Neural cell (in vitro differentiated cells): ENCODE measurements around the gene SLC10A2. TPM values are rescaled to one million over a fixed set of nuclear protein-coding genes. Genes with fewer than 3 reads are reported as not detected.

Experiments used
- H2AFZ ChIP-seq: fragments of 200-600, 300-800 bp; sonication (generic), shearing (Covaris generic); 2 replicates; pipeline ENCODE4 v1.6.0; 2014; ENCODE audit warnings: low read depth, mild to moderate bottlenecking, antibody characterized with exemption, low read length, moderate library complexity
- H3F3A ChIP-seq: fragments of 200-600 bp; shearing (Covaris generic); 2 replicates; pipeline ENCODE4 v1.6.1; 2016; ENCODE audit warnings: mild to moderate bottlenecking, moderate library complexity, mixed read lengths, antibody characterized with exemption, low read length; ENCODE audit not compliant: insufficient read depth, poor library complexity, severe bottlenecking
- H3K27ac ChIP-seq: fragments of 200-600, 300-800 bp; sonication (generic), shearing (Covaris generic); 2 replicates; pipeline ENCODE4 v1.5.1; 2014; ENCODE audit warnings: mild to moderate bottlenecking, low read length, moderate library complexity
- H3K27me3 ChIP-seq: fragments of 300-800, 200-600 bp; sonication (generic), shearing (Covaris generic); 2 replicates; pipeline ENCODE4 v1.6.0; 2014; ENCODE audit warnings: mild to moderate bottlenecking, low read depth, low read length, moderate library complexity; ENCODE audit not compliant: insufficient read depth
- H3K36me3 ChIP-seq: fragments of 300-800, 200-600 bp; sonication (generic), shearing (Covaris generic); 2 replicates; pipeline ENCODE4 v1.5.1; 2014; ENCODE audit warnings: mild to moderate bottlenecking, antibody characterized with exemption, low read length, moderate library complexity; ENCODE audit not compliant: insufficient read depth
- H3K4me2 ChIP-seq: fragments of 300-800, 200-600 bp; sonication (generic), shearing (Covaris generic); 2 replicates; pipeline ENCODE4 v1.6.0; 2014; ENCODE audit warnings: mild to moderate bottlenecking, low read length
- H3K4me3 ChIP-seq: fragments of 300-800, 200-600 bp; sonication (generic), shearing (Covaris generic); 2 replicates; pipeline ENCODE4 v1.5.1; 2014; ENCODE audit warnings: mild to moderate bottlenecking, low read length, moderate library complexity
- H3K79me2 ChIP-seq: fragments of 200-600 bp; shearing (Covaris generic); replicated peaks from 2 replicates; pipeline ENCODE4 v1.6.0; 2014; ENCODE audit warnings: mild to moderate bottlenecking, low read length, moderate library complexity; ENCODE audit not compliant: insufficient read depth
- H3K9ac ChIP-seq: fragments of 300-800, 200-600 bp; sonication (generic), shearing (Covaris generic); 2 replicates; pipeline ENCODE4 v1.6.1; 2016; ENCODE audit warnings: mild to moderate bottlenecking, low read length, mixed read lengths
- H3K9me2 ChIP-seq: fragments of 200-600 bp; shearing (Covaris generic); 2 replicates; pipeline ENCODE4 v1.6.1; 2016; ENCODE audit warnings: mild to moderate bottlenecking, low read length, mixed read lengths; ENCODE audit not compliant: insufficient read depth
- H3K9me3 ChIP-seq: fragments of 200-600, 300-800 bp; sonication (generic), shearing (Covaris generic); 2 replicates; pipeline ENCODE4 v1.6.1; 2016; ENCODE audit warnings: mild to moderate bottlenecking, mixed run types, low read length, moderate library complexity, mixed read lengths
- H4K20me1 ChIP-seq: fragments of 200-600 bp; shearing (Covaris generic); 2 replicates; pipeline ENCODE4 v1.6.1; 2016; ENCODE audit warnings: mild to moderate bottlenecking, mixed run types; ENCODE audit not compliant: insufficient read depth
- EP300 ChIP-seq: fragments of 450-650 bp; conservative IDR thresholded peaks from 2 replicates; pipeline ENCODE4 v1.6.1; 2014; ENCODE audit warnings: antibody characterized with exemption, mild to moderate bottlenecking, moderate library complexity; ENCODE audit not compliant: poor library complexity, severe bottlenecking
- EZH2 ChIP-seq: fragments of 200-600, 300-800 bp; shearing (Covaris generic), sonication (generic); IDR thresholded peaks from 2 replicates; pipeline ENCODE4 v1.6.1; 2014; ENCODE audit warnings: antibody characterized with exemption, low read length, borderline replicate concordance, mild to moderate bottlenecking; ENCODE audit not compliant: insufficient read depth, poor library complexity, severe bottlenecking
- MXI1 ChIP-seq: fragments of 450-650 bp; conservative IDR thresholded peaks from 2 replicates; pipeline ENCODE4 v1.6.1; 2014; ENCODE audit warnings: antibody characterized with exemption, mild to moderate bottlenecking; ENCODE audit not compliant: poor library complexity, severe bottlenecking
- POLR2AphosphoS5 ChIP-seq: IDR thresholded peaks from 2 replicates; pipeline ENCODE4 v1.6.1; 2012
- RAD21 ChIP-seq: fragments of 450-650 bp; conservative IDR thresholded peaks from 2 replicates; pipeline ENCODE4 v1.6.1; 2014; ENCODE audit warnings: antibody characterized with exemption, mild to moderate bottlenecking, moderate library complexity
- SMC3 ChIP-seq: fragments of 450-650 bp; conservative IDR thresholded peaks from 2 replicates; pipeline ENCODE4 v1.6.1; 2014; ENCODE audit warnings: antibody characterized with exemption, mild to moderate bottlenecking, moderate library complexity; ENCODE audit not compliant: poor library complexity
- TAF1 ChIP-seq: IDR thresholded peaks from 2 replicates; pipeline ENCODE4 v1.6.1; 2012; ENCODE audit warnings: low read depth
- polyA plus RNA-seq: library from polyadenylated mRNA; depleted of rRNA; stranded (reverse); fragments of >200 nt; gene quantifications from 2 replicates; pipeline ENCODE4 v1.2.3, GENCODE V29; 2014
- TF ChIP-seq, protein P1 (sequence below): IDR thresholded peaks from 2 replicates; pipeline ENCODE4 v1.6.1; 2012; ENCODE audit warnings: borderline replicate concordance
- TF ChIP-seq, protein P2 (sequence below): fragments of 450-650 bp; IDR thresholded peaks from 2 replicates; pipeline ENCODE4 v1.5.1; 2014; ENCODE audit warnings: antibody characterized with exemption, mild to moderate bottlenecking, moderate library complexity; ENCODE audit not compliant: poor library complexity, severe bottlenecking

The SLC10A2 gene
- polyA plus RNA-seq, 1 donor from 2014 or later: not detected

DNA sequence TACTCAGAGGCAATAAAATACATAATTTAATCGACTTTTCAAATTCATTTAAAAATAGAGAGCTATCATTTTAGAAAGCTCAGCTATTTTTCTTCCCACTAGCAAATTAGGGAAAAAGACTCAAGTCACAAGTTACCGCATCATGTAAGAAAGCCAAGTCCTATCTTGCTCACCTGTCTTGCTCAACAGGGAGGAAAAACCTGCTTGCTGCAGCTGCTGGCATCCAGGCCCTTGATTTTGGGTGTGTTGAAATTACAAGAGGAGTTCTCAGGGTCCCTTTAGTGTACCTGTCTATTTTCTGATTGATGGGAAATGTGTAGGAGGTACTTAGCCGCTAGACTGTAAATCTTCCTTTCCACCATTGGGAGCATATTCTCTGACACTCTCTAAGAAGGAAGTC lies 22.2 kb downstream of the SLC10A2 start:
- Histone ChIP-seq H3K79me2 (no peaks in the 10 kb centered on the region), H3K9ac (no peak overlapping the region), H3K4me2 (no peak overlapping the region), H3K4me3 (no peak overlapping the region), H3K9me3 (no peaks in the 10 kb centered on the region), H4K20me1 (no peaks in the 10 kb centered on the region), H3K9me2 (no peaks in the 10 kb centered on the region), H2AFZ (no peak overlapping the region), H3F3A (no peaks in the 10 kb centered on the region), H3K36me3 (no peaks in the 10 kb centered on the region), H3K27ac (no peak overlapping the region), H3K27me3 (no peaks in the 10 kb centered on the region)
- TF ChIP-seq EP300: no peak
- TF ChIP-seq, protein P1, sequence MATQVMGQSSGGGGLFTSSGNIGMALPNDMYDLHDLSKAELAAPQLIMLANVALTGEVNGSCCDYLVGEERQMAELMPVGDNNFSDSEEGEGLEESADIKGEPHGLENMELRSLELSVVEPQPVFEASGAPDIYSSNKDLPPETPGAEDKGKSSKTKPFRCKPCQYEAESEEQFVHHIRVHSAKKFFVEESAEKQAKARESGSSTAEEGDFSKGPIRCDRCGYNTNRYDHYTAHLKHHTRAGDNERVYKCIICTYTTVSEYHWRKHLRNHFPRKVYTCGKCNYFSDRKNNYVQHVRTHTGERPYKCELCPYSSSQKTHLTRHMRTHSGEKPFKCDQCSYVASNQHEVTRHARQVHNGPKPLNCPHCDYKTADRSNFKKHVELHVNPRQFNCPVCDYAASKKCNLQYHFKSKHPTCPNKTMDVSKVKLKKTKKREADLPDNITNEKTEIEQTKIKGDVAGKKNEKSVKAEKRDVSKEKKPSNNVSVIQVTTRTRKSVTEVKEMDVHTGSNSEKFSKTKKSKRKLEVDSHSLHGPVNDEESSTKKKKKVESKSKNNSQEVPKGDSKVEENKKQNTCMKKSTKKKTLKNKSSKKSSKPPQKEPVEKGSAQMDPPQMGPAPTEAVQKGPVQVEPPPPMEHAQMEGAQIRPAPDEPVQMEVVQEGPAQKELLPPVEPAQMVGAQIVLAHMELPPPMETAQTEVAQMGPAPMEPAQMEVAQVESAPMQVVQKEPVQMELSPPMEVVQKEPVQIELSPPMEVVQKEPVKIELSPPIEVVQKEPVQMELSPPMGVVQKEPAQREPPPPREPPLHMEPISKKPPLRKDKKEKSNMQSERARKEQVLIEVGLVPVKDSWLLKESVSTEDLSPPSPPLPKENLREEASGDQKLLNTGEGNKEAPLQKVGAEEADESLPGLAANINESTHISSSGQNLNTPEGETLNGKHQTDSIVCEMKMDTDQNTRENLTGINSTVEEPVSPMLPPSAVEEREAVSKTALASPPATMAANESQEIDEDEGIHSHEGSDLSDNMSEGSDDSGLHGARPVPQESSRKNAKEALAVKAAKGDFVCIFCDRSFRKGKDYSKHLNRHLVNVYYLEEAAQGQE: no peak
- no peak for TF ChIP-seq TAF1
- no peak for TF ChIP-seq MXI1
- no peak for TF ChIP-seq SMC3
- TF ChIP-seq EZH2: no peak
- no peak for TF ChIP-seq RAD21
- no peak for TF ChIP-seq POLR2AphosphoS5
- TF ChIP-seq, protein P2, sequence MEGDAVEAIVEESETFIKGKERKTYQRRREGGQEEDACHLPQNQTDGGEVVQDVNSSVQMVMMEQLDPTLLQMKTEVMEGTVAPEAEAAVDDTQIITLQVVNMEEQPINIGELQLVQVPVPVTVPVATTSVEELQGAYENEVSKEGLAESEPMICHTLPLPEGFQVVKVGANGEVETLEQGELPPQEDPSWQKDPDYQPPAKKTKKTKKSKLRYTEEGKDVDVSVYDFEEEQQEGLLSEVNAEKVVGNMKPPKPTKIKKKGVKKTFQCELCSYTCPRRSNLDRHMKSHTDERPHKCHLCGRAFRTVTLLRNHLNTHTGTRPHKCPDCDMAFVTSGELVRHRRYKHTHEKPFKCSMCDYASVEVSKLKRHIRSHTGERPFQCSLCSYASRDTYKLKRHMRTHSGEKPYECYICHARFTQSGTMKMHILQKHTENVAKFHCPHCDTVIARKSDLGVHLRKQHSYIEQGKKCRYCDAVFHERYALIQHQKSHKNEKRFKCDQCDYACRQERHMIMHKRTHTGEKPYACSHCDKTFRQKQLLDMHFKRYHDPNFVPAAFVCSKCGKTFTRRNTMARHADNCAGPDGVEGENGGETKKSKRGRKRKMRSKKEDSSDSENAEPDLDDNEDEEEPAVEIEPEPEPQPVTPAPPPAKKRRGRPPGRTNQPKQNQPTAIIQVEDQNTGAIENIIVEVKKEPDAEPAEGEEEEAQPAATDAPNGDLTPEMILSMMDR: no peak

DNA sequence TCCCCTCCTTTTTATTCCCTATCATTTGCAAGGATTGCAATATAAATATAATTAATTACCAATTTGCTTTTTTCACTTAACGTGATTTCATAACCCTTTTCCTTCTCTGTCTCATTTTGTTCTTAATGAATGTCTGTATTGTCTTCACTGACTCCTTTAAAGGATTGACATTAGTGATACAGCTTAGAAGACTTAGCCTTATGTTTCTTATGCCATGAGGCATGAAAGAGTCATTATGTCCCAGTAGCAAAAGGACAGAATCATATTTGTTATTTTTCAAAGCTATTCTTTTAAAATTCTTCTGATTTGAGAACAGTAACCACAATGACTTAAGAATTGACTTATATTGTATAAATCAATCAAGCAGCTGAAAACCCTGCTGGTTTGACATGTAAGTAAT lies 26.2 kb downstream of the SLC10A2 start:
- no peaks in the 10 kb centered on the region for H3K9me3 ChIP-seq
- no peaks in the 10 kb centered on the region for H3K27me3 ChIP-seq
- H3K9ac ChIP-seq: no peak overlapping the region
- H2AFZ ChIP-seq: no peak overlapping the region
- no peaks in the 10 kb centered on the region for H3K79me2 ChIP-seq
- H4K20me1 ChIP-seq: no peaks in the 10 kb centered on the region
- no peaks in the 10 kb centered on the region for H3K36me3 ChIP-seq
- H3K4me3 ChIP-seq: no peak overlapping the region
- no peaks in the 10 kb centered on the region for H3K9me2 ChIP-seq
- no peaks in the 10 kb centered on the region for H3F3A ChIP-seq
- TF ChIP-seq POLR2AphosphoS5 (no peak), TAF1 (no peak), SMC3 (no peak), EP300 (no peak), EZH2 (no peak), RAD21 (no peak), MXI1 (no peak)
- TF ChIP-seq, protein P1: no peak
- TF ChIP-seq, protein P2: no peak
- H3K4me2 ChIP-seq: no peak overlapping the region
- no peak overlapping the region for H3K27ac ChIP-seq
